ENCODE results near the gene LRP8.

LRP8 gene

DNA sequence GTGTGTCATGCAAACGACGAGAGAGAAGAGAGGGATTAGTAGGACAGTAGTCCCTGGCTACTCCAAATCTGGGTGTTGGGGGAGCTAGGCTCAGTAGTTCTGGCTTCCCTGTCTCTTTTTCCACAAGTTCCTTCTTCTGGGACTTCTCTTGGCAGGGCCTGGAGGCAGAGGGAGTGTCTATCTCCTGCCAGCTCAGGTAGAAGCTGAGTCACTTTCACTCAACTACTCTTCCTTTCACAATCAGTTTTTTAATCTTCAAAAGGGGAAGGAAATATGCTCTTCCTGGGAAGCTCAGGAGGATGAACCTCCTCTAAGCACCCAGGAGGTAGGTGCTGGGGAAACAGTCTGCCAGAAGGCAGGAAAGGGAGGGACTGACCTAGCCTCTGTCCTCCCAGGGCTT, 54.3 kb downstream of the LRP8 start:
- TF ChIP-seq, protein P1, sequence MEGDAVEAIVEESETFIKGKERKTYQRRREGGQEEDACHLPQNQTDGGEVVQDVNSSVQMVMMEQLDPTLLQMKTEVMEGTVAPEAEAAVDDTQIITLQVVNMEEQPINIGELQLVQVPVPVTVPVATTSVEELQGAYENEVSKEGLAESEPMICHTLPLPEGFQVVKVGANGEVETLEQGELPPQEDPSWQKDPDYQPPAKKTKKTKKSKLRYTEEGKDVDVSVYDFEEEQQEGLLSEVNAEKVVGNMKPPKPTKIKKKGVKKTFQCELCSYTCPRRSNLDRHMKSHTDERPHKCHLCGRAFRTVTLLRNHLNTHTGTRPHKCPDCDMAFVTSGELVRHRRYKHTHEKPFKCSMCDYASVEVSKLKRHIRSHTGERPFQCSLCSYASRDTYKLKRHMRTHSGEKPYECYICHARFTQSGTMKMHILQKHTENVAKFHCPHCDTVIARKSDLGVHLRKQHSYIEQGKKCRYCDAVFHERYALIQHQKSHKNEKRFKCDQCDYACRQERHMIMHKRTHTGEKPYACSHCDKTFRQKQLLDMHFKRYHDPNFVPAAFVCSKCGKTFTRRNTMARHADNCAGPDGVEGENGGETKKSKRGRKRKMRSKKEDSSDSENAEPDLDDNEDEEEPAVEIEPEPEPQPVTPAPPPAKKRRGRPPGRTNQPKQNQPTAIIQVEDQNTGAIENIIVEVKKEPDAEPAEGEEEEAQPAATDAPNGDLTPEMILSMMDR (IDR thresholded peaks at IDR 0.05; ENCODE audit: low read depth, low read length) = no peak
- DNase-seq (ENCODE audit: extremely low read depth, low read depth) = no peak

DNA sequence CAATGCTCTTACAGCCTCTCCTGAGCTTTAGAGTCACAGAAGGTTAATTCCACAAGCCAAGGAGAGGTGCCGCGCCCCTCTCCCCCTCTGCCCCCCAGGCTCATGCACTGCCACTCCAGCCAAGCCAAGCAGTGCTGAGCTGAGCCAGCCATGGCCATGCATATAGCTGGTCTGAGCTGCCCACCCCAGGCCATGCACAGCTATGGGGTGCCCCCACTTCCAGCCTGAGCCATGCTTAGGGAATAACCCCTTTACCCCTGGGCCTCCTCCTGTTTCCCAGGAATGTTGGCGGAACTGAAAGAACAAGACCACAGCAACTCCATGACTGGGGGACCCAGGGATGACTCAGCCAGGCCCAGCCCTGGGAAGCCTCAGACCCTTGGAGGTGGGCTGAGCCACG, 55.5 kb downstream of the LRP8 start:
- TF ChIP-seq, protein P1 (IDR thresholded peaks at IDR 0.05; ENCODE audit: low read depth, low read length) = no peak
- no peak for DNase-seq (ENCODE audit: extremely low read depth, low read depth)

DNA sequence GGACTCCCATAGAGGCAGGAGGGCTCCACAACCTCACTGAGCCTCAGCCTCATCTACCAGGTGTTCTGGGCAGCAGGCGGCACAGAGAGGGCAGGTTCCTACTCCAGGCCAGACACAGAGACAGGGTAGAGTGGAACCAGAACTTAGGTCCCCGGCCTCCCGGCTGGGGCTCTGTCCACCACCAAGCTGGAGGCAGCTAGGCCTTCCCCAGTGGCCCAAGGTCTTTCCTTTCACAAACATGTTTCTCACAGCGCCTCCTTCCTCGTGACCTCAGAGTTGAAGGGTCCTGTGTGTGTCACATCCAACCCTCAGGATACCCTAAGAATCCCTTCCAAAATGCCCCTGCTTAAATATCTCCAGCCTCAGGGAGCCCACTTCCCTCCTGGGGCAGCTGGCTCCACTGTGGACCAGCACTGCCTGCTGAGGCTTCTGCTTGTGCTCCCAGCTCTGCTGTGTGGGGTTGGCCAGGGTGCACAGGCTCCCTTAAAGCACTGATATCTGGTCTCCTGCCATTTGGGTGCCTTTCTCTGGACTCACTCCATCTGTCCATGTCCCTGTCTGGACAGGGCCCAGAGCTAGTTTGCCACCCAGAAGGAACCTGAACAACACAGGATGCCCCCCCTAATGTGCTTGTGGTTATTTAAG, 56.3 kb downstream of the LRP8 start:
- TF ChIP-seq, protein P1 (IDR thresholded peaks at IDR 0.05; ENCODE audit: low read depth, low read length) = no peak
- DNase-seq (ENCODE audit: extremely low read depth, low read depth) = no peak

DNA sequence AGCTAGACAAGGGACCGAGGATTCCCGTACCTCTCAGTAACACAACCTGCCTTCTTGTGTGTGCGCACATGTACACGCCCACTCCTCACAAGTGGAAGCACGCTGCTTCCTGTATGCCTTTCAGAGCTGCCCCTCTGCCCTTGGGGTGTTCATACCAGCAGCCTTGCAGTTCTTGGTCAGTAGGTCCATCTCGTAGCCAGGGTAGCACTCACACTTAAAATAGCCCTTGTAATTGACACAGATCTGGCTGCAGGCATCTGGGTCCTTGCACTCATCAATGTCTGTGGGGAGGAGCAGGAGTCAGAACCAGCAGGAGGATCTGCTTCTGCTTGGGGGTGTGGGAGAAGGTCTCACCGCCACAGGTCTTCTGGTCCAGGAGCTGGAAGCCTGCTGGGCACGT, 57.0 kb downstream of the LRP8 start:
- TF ChIP-seq, protein P1 (IDR thresholded peaks at IDR 0.05; ENCODE audit: low read depth, low read length) = no peak
- DNase-seq (ENCODE audit: extremely low read depth, low read depth) = no peak

DNA sequence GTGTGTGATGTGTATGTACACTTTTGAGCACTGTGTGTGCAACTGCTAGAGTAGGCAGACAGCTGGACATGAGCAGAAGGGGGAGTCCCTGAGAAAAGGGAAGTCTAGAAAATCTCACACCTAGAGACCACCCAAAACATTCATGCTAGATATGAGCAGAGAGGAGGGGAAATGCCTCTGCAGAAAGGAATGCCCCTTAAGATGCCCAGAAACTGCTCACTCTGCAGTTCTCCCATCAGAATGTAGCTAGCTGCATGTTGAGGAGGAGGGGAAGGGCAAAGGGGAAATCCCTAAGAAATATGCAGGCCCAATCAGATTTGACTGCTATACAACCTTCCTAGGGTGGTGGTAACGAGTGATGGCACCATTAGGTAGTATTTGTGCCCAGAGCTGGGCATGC, 57.8 kb downstream of the LRP8 start:
- no peak for DNase-seq (ENCODE audit: extremely low read depth, low read depth)
- TF ChIP-seq, protein P1 (IDR thresholded peaks at IDR 0.05; ENCODE audit: low read depth, low read length) = no peak

DNA sequence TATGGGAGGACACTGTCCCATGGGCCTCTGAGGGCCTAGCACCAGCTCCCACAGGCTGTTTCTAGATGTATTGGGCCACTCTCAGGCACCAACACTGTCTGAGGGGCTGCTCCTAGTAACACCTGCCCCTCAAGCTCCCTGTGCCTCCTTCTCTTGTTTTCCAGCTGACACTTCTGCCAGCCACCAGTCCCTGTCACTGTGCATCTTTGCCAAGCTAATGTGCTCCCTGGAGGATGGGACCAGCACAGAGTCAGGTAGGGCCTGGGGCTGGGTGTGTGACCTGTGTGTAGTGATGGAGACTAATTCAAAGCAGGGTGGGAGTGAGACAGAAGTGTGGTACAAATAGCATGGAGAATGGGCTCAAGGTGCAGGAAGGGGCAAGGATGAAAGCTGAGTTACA, 60.1 kb downstream of the LRP8 start:
- TF ChIP-seq, protein P1 (IDR thresholded peaks at IDR 0.05; ENCODE audit: low read depth, low read length) = no peak
- no peak for DNase-seq (ENCODE audit: extremely low read depth, low read depth)

DNA sequence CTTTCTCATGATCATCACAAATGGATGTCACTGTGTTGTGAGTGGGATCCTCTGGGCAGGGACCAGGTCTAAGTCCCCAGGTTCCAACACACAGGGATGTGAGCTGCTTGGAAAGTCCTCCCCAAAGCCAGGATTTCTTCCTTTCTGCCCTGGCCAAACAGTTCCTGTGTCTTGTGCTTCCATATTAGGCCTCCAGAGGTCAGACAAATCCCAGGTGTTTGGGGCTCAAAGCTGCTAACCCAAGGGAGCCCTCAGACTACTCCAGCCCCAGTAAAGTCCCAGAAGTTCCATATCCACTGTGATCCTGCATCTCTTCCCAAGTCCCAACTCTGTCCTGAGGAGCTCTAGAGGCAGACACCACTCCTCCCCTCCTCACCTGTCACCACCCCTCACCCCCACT, 61.8 kb downstream of the LRP8 start:
- TF ChIP-seq, protein P1 (IDR thresholded peaks at IDR 0.05; ENCODE audit: low read depth, low read length) = no peak; the same call in 1 of the 2 replicates
- DNase-seq (ENCODE audit: extremely low read depth, low read depth) = no peak

Measured in AG09319 (cell line).